GM12874 (cell line): Measurements from ENCODE around the gene PSMD5.

Experiments
- CTCF ChIP-seq: IDR thresholded peaks from 2 replicates; pipeline ENCODE4 v1.5.1; 2011; ENCODE audit warnings: low read depth, mild to moderate bottlenecking, control low read depth, low read length, moderate library complexity; ENCODE audit not compliant: insufficient read depth

Gene PSMD5

GRCh38 chr9:120866651-120867050, 23.9 kb upstream of the PSMD5 start:
- TF ChIP-seq CTCF, result no peak

- TF ChIP-seq CTCF, result no peak
These were observed 23.1 kb upstream of the PSMD5 start for GRCh38 chr9:120865809-120866208.

- TF ChIP-seq CTCF, result no peak
These were observed 22.5 kb upstream of the PSMD5 start for GRCh38 chr9:120865176-120865575.

- no peak for TF ChIP-seq CTCF
These were observed 22.0 kb upstream of the PSMD5 start for GRCh38 chr9:120864719-120865118.

GRCh38 chr9:120863833-120864232, 21.1 kb upstream of the PSMD5 start:
- TF ChIP-seq CTCF, result no peak

GRCh38 chr9:120862452-120862851, 19.7 kb upstream of the PSMD5 start:
- no peak for TF ChIP-seq CTCF

- no peak for TF ChIP-seq CTCF
These were observed 19.2 kb upstream of the PSMD5 start for GRCh38 chr9:120861935-120862334.

GRCh38 chr9:120860083-120860482, 17.4 kb upstream of the PSMD5 start:
- TF ChIP-seq CTCF, result no peak
